ENCODE data around the gene RBPJL.

DNA sequence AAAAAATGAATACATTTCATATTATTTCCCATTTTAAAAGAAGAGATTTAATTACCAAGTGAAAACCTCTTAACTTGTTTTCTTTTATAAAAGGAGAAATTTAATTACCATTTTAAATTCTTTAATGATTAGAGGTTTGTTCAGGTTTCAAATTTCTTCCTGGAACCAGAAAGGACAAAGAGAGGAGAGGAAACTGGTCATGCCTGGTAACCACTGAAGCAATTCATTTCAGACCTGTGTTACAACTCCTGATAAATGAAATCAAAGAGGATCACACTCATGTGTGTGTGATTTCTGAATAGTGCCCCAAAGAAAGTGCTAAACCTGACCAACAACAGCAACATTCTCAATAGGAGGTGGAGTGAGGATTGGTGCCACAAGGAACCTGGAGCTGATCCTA lies 39.7 kb upstream of the RBPJL start:
- TF ChIP-seq, protein P1, sequence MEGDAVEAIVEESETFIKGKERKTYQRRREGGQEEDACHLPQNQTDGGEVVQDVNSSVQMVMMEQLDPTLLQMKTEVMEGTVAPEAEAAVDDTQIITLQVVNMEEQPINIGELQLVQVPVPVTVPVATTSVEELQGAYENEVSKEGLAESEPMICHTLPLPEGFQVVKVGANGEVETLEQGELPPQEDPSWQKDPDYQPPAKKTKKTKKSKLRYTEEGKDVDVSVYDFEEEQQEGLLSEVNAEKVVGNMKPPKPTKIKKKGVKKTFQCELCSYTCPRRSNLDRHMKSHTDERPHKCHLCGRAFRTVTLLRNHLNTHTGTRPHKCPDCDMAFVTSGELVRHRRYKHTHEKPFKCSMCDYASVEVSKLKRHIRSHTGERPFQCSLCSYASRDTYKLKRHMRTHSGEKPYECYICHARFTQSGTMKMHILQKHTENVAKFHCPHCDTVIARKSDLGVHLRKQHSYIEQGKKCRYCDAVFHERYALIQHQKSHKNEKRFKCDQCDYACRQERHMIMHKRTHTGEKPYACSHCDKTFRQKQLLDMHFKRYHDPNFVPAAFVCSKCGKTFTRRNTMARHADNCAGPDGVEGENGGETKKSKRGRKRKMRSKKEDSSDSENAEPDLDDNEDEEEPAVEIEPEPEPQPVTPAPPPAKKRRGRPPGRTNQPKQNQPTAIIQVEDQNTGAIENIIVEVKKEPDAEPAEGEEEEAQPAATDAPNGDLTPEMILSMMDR (IDR thresholded peaks at IDR 0.05) = no peak
- no peak for TF ChIP-seq POLR2A (IDR thresholded peaks at IDR 0.05)

All from uterus (tissue), 2 donors.